ENCODE data around the gene SUGCT.
"Not testable (repeated sequence)": the region's sequence is repeated elsewhere in the genome, so short reads cannot be mapped to it uniquely, and the experiment has no call there.

- not testable (repeated sequence) for TF ChIP-seq CTCF (IDR thresholded peaks at IDR 0.05); POLR2A (IDR thresholded peaks at IDR 0.05; ENCODE audit: low read depth); EP300 (IDR thresholded peaks at IDR 0.05); POLR2AphosphoS5 (IDR thresholded peaks at IDR 0.05)
These were observed 12.5 kb upstream of the SUGCT start for GRCh38 chr7:40122100-40122939.

All from esophagus muscularis mucosa (tissue), 4 donors.